Progenitor cell of endocrine pancreas (in vitro differentiated cells): Measurements from ENCODE around the gene AHRR. TPM values are rescaled to one million over a fixed set of nuclear protein-coding genes. Genes with fewer than 3 reads are reported as not detected.
"Not testable (repeated sequence)": the region's sequence is repeated elsewhere in the genome, so short reads cannot be mapped to it uniquely, and the experiment has no call there.

ENCODE experiments used
- DNase-seq: peaks from one replicate; pipeline ENCODE4 v3.0.0; 2021; ENCODE audit warnings: low spot score; ENCODE audit not compliant: unreplicated experiment
- H3K27ac Mint-ChIP-seq: 2 replicates; pipeline ENCODE4 v1.8.0; 2021; ENCODE audit warnings: mild to moderate bottlenecking, moderate library complexity, mixed read lengths
- H3K27me3 Mint-ChIP-seq: 2 replicates; pipeline ENCODE4 v1.8.0; 2021; ENCODE audit warnings: mixed read lengths
- H3K36me3 Mint-ChIP-seq: 2 replicates; pipeline ENCODE4 v1.8.0; 2022; ENCODE audit warnings: mixed read lengths; ENCODE audit not compliant: insufficient read depth
- H3K4me1 Mint-ChIP-seq: 2 replicates; pipeline ENCODE4 v1.8.0; 2021; ENCODE audit warnings: low read depth, mixed read lengths
- H3K4me3 Mint-ChIP-seq: 2 replicates; pipeline ENCODE4 v1.8.0; 2021; ENCODE audit warnings: low read depth, mild to moderate bottlenecking, moderate library complexity, mixed read lengths
- H3K9me3 Mint-ChIP-seq: 2 replicates; pipeline ENCODE4 v1.8.0; 2021; ENCODE audit warnings: low read depth, mixed read lengths
- long read RNA-seq: library from polyadenylated mRNA; unstranded; transcript quantifications from one replicate; pipeline ENCODE4 v2.0.0, GENCODE V29; 2020
- total RNA-seq: library from RNA; stranded (reverse); gene quantifications from 2 replicates; pipeline ENCODE4 v1.2.1, GENCODE V29; 2021
- TF ChIP-seq, protein P1 (sequence below): fragments of 200-600 bp; sonication (generic); IDR thresholded peaks from one replicate; pipeline ENCODE4 v1.5.0; 2021; ENCODE audit warnings: antibody characterized with exemption, mild to moderate bottlenecking; ENCODE audit not compliant: unreplicated experiment

AHRR gene
- total RNA-seq = 0.69 and 1.3 TPM in 2 replicates
- long read RNA-seq = 0 reads

DNA sequence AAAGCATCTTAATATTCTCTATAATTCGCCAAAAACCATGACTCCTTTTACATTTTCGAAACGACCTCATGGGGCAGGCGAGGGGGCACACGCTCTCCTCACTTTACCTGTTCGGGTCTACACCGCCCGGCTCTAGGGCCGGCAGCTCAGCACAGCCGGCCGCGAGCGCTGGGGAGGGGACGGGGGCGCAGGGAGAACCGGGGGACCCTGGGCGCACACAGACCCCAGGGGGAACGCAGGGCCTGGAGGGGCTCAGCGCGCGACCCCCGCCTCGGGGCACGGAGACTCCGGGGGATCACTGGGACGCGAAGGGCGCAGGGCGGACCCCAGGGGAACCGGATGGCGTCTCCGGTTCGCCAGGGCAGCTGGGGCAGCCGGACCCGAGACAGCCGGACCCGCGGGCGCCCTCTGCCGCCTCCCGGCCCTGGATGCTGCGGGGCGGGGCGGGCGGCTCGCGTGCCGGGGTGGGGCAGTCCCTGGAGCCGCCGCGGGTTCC is at the start of gene AHRR:
TSS of gene AHRR (plus strand) at position 485 of the 496 bp plus-strand sequence. CDS start 22,189 bp downstream, outside the sequence.
- TF ChIP-seq, protein P1, sequence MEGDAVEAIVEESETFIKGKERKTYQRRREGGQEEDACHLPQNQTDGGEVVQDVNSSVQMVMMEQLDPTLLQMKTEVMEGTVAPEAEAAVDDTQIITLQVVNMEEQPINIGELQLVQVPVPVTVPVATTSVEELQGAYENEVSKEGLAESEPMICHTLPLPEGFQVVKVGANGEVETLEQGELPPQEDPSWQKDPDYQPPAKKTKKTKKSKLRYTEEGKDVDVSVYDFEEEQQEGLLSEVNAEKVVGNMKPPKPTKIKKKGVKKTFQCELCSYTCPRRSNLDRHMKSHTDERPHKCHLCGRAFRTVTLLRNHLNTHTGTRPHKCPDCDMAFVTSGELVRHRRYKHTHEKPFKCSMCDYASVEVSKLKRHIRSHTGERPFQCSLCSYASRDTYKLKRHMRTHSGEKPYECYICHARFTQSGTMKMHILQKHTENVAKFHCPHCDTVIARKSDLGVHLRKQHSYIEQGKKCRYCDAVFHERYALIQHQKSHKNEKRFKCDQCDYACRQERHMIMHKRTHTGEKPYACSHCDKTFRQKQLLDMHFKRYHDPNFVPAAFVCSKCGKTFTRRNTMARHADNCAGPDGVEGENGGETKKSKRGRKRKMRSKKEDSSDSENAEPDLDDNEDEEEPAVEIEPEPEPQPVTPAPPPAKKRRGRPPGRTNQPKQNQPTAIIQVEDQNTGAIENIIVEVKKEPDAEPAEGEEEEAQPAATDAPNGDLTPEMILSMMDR = peak; percentile 48
- no peaks in the 10 kb centered on the region for H3K4me1 Mint-ChIP-seq
- DNase-seq = peak; percentile 56
- peaks cover 58% of the 10 kb centered on the region for H3K27me3 Mint-ChIP-seq
- no peaks in the 10 kb centered on the region for H3K9me3 Mint-ChIP-seq
- H3K36me3 Mint-ChIP-seq = no peaks in the 10 kb centered on the region
- H3K4me3 Mint-ChIP-seq = peak within 1 kb of the TSS; percentile 55
- no peak within 1 kb of the TSS for H3K27ac Mint-ChIP-seq

- not testable (repeated sequence) for DNase-seq, H3K36me3 Mint-ChIP-seq, H3K9me3 Mint-ChIP-seq, H3K27me3 Mint-ChIP-seq
- Mint-ChIP-seq H3K4me1 (peaks cover 15% of the 10 kb centered on the region), H3K4me3 (peak overlapping the region; percentile 84), H3K27ac (peak overlapping the region; percentile 92)
These were observed 49.7 kb upstream of the AHRR start for GRCh38 chr5:271828-272167.

DNA sequence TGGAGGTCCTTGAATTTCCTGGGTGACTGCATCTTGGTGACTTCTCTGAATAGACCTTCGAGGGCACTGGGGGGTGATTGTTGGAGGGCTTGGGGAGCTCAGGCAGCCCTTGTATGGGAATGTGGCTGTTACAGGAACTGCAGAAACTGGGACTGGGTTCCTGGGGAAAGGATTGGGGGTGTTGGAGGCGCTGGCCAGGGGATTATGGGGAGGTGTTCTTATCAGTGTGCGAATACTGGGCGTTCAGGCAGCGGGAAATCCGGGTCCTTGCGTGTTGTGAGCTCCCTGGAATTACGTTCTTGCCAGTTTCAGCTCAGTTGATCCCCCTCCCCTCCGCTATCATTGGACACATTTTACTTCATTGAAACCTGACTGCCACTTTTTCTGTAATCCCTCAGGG is 48.4 kb upstream of the AHRR start:
- Mint-ChIP-seq H3K4me3 (peak overlapping the region; percentile 84), H3K4me1 (peaks cover 15% of the 10 kb centered on the region)
- not testable (repeated sequence) for H3K36me3 Mint-ChIP-seq

DNA sequence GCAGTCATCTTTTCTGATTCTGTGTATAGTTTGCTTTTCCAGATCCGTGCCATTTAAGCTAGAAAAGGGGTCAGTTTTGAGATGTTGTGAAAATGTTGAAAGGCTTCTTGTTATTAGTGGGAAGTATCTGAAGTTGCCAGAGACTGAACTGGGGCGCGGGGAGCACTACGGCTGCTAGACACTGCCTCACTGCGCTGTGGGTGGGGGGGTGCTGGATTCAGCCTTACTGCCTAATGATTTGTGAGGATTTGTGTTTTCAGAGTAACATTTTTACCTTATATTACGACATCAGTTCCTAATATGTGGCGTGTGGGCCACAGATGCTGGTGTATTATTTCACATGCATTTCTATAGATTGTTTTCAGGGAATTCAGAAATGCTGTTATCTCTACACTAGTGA is 48.0 kb upstream of the AHRR start:
- not testable (repeated sequence) for H3K36me3 Mint-ChIP-seq, H3K27ac Mint-ChIP-seq, DNase-seq, H3K27me3 Mint-ChIP-seq, H3K9me3 Mint-ChIP-seq
- H3K4me1 Mint-ChIP-seq = peaks cover 15% of the 10 kb centered on the region
- peak overlapping the region; percentile 84 for H3K4me3 Mint-ChIP-seq

More for the DNA sequence above, 48.4 kb upstream of the AHRR start:
- not testable (repeated sequence) for H3K27ac Mint-ChIP-seq, DNase-seq, H3K9me3 Mint-ChIP-seq, H3K27me3 Mint-ChIP-seq

- H3K36me3 Mint-ChIP-seq, H3K9me3 Mint-ChIP-seq, H3K27me3 Mint-ChIP-seq, H3K4me3 Mint-ChIP-seq, DNase-seq, H3K27ac Mint-ChIP-seq: not testable (repeated sequence)
- H3K4me1 Mint-ChIP-seq = peaks cover 15% of the 10 kb centered on the region
These were observed 47.2 kb upstream of the AHRR start for GRCh38 chr5:274346-274745.

DNA sequence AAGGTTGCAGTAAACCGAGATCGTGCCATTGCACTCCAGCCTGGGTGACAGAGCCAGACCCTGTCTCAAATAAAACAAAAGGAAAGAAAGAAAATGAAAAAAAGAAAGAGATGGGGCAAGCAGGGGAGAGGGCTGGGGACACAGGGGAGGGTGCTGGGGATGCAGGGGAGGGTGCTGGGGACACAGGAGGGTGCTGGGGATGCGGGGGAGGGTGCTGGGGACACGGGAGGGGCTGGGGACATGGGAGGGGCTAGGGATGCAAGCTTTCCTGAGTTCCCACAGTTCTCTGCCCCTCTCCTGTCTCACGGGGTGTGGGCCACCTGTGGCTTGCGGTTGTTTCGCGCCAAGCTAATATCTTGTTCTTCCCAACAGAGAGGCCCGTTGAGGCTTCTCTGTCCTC is 42.9 kb upstream of the AHRR start:
- no peaks in the 10 kb centered on the region for H3K4me1 Mint-ChIP-seq
- H3K9me3 Mint-ChIP-seq = peaks cover 22% of the 10 kb centered on the region
- no peaks in the 10 kb centered on the region for H3K27me3 Mint-ChIP-seq
- no peak overlapping the region for H3K4me3 Mint-ChIP-seq
- DNase-seq = no peak
- TF ChIP-seq, protein P1 = no peak
- peaks cover 28% of the 10 kb centered on the region for H3K36me3 Mint-ChIP-seq
- no peak overlapping the region for H3K27ac Mint-ChIP-seq

DNA sequence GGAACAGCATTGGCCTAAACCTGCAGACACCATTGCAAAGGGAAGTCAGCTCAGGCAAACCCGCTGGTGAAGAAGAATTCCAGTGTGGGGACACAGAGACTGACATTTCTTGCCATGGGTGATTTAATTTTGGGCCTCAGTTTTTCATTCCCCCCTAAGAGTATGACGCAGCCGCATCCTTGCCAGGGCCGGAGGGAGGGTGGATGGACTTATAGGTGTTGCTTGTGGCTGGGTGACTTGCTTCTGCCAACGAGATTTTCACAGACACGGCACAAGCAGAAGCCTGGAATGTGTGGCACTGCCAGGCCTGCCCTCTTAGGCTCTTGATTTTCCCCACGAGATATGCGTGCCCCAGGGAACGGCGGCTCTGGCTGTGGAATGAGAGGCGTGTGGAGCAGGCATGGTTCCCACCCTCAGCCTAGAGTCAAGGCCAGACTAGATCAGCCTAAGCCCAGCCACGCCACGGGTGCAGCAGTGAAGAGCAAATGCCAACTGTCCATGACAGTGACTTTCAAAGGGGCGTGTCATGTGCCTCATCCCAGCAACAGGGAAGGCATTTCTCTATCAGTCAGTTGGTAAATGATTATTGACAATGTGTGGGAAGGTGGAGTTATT is 42.4 kb upstream of the AHRR start:
- H3K27ac Mint-ChIP-seq, H3K4me1 Mint-ChIP-seq, DNase-seq, H3K4me3 Mint-ChIP-seq, H3K27me3 Mint-ChIP-seq: not testable (repeated sequence)
- Mint-ChIP-seq H3K9me3 (peaks cover 22% of the 10 kb centered on the region), H3K36me3 (peaks cover 33% of the 10 kb centered on the region)

GRCh38 chr5:285991-286557 is 35.4 kb upstream of the AHRR start:
- Mint-ChIP-seq H3K9me3 (peaks cover 19% of the 10 kb centered on the region), H3K27me3 (no peaks in the 10 kb centered on the region), H3K36me3 (peaks cover 36% of the 10 kb centered on the region), H3K27ac (peak overlapping the region; percentile 24), H3K4me1 (no peaks in the 10 kb centered on the region), H3K4me3 (no peak overlapping the region)
- no peak for DNase-seq
- TF ChIP-seq, protein P1 = no peak

DNA sequence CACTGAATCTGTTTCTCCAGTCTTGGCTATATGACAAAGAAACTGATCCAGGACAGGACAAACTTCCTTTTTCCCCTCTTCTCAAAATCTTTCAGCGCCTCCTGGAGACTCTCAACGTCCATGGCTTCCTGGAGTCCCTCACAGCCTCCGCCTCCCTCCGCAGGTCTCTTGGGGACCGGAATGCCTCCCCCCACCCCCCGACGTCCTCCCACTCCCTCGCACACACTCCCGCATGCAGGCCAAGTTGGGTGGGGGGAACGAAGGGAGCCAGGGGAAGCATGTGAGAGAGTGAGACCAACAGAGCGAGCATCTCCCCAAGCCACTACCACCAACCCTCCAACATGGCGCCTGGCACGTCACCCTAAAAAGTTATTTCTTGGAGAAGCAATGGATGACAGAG is 31.3 kb upstream of the AHRR start:
- H3K27me3 Mint-ChIP-seq, H3K27ac Mint-ChIP-seq, H3K4me3 Mint-ChIP-seq, H3K4me1 Mint-ChIP-seq, DNase-seq, H3K36me3 Mint-ChIP-seq, H3K9me3 Mint-ChIP-seq: not testable (repeated sequence)

DNA sequence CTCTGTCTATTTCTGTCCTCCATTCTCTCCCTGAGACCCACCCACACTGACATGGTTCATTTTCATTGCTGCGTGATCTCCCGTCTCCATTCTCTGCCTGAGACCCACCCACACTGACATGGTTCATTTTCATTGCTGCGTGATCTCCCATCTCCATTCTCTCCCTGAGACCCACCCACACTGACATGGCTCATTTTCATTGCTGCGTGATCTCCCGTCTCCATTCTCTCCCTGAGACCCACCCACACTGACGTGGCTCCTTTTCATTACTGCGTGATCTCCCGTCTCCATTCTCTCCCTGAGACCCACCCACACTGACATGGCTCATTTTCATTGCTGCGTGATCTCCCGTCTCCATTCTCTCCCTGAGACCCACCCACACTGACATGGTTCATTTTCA is 30.2 kb upstream of the AHRR start:
- not testable (repeated sequence) for H3K4me1 Mint-ChIP-seq, H3K4me3 Mint-ChIP-seq, H3K9me3 Mint-ChIP-seq, DNase-seq, H3K27me3 Mint-ChIP-seq, H3K36me3 Mint-ChIP-seq, H3K27ac Mint-ChIP-seq
